Activated CD4-positive, alpha-beta T cell treated with anti-CD3 and anti-CD28 coated beads, Interleukin-2, Interleukin-6, amounts not matched to agents 100 ng/mL and 50 ng/mL, durations not matched to agents 16 hours and 8 hours (primary cell): Measurements from ENCODE around the gene DNAI1.
A peak's percentile ranks its signal among the peaks of the same experiment; 100 is the strongest.

ENCODE experiments used
- DNase-seq: peaks from one replicate; pipeline ENCODE4 v3.0.0-alpha.2; 2020

DNAI1 gene

GRCh38 chr9:34492051-34492450 lies 33.4 kb downstream of the DNAI1 start:
- no peak for DNase-seq

- DNase-seq, result peak; percentile 32
These were observed 35.4 kb downstream of the DNAI1 start for GRCh38 chr9:34493972-34494535.

GRCh38 chr9:34496149-34496712 lies 37.6 kb downstream of the DNAI1 start:
- no peak for DNase-seq

- DNase-seq, result no peak
These were observed 39.9 kb downstream of the DNAI1 start for GRCh38 chr9:34498553-34498952.

GRCh38 chr9:34499076-34499475 lies 40.5 kb downstream of the DNAI1 start:
- DNase-seq, result no peak

- peak; percentile 87 for DNase-seq
These were observed 42.1 kb downstream of the DNAI1 start for GRCh38 chr9:34500623-34501267.

- DNase-seq, result no peak
These were observed 42.8 kb downstream of the DNAI1 start for GRCh38 chr9:34501372-34501771.

GRCh38 chr9:34501889-34502425 lies 43.4 kb downstream of the DNAI1 start:
- no peak for DNase-seq

- no peak for DNase-seq
These were observed 43.9 kb downstream of the DNAI1 start for GRCh38 chr9:34502471-34502870.

GRCh38 chr9:34502891-34503290 lies 44.3 kb downstream of the DNAI1 start:
- DNase-seq, result no peak

GRCh38 chr9:34503406-34503805 lies 44.8 kb downstream of the DNAI1 start:
- no peak for DNase-seq

GRCh38 chr9:34505370-34506120 lies 46.9 kb downstream of the DNAI1 start:
- DNase-seq, result no peak

GRCh38 chr9:34506623-34507022 lies 48.0 kb downstream of the DNAI1 start:
- DNase-seq, result no peak

- DNase-seq, result no peak
These were observed 49.0 kb downstream of the DNAI1 start for GRCh38 chr9:34507556-34507955.

GRCh38 chr9:34507966-34508365 lies 49.4 kb downstream of the DNAI1 start:
- no peak for DNase-seq

GRCh38 chr9:34508463-34508862 lies 49.9 kb downstream of the DNAI1 start:
- no peak for DNase-seq

- DNase-seq, result no peak
These were observed 50.3 kb downstream of the DNAI1 start for GRCh38 chr9:34508951-34509350.

GRCh38 chr9:34510497-34511468 lies 52.2 kb downstream of the DNAI1 start:
- no peak for DNase-seq

GRCh38 chr9:34512131-34513078 lies 53.8 kb downstream of the DNAI1 start:
- DNase-seq, result no peak

- no peak for DNase-seq
These were observed 55.1 kb downstream of the DNAI1 start for GRCh38 chr9:34513567-34514214.

- no peak for DNase-seq
These were observed 55.8 kb downstream of the DNAI1 start for GRCh38 chr9:34514401-34514800.
